Measurements from ENCODE around the gene CACNA2D4. TPM values are rescaled to one million over a fixed set of nuclear protein-coding genes. Genes with fewer than 3 reads are reported as not detected.

The CACNA2D4 gene
- polyA plus RNA-seq, 3 donors: 2.3 to 3.6 (median 2.5) TPM

DNA sequence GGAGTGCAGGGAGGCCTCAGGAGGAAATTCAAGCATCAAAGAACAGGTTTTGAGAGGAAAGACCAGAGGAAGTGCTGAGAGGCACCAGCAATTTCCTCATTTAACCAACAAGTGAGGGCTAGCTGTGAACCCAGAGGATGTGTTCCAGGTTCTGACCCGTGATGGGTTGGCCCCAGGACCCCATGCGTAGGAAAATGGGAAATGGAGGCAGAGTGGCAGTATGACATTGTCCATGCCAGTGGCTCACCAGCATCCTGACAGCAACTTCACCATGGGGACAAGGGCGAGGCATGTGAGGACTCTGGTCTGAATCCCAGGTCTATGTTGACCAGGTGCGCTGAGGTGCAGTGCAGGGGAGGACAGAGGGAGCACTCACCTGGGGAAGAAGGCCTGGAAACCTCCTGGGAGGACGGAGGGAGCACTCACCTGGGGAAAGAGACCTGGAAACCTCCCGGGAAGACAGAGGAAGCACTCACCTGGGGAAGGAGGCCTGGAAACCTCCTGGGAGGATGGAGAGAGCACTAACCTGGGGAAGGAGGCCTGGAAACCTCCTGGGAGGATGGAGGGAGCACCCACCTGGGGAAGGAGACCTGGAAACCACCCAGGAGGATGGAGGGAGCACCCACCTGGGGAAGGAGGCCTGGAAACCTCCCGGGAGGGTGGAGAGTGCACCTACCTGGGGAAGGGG lies 6.7 kb upstream of the CACNA2D4 start:
- no peak for DNase-seq (ENCODE audit: extremely low read depth in 1 of 11, low read depth in 9 of 11, low spot score in 4 of 11)

DNA sequence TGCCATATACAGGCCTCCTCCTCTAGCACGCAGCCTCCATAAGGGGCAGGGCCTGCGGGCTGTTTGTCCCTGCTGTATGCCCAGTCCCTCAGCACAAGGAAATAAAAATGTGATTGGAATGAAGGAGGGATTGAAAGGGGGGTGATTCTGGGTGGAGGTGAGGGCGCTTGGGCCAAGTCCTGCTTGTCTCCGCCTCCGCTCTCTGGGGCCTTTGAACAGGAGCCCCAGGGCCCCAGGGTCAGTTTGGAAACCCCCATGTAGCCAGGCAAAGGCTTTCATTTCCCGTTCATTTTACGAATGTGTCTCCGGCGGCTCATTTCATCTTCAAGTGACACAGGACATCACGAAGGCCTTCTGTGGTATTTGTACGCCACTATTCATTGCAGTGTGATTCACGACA lies 4.5 kb upstream of the CACNA2D4 start:
- DNase-seq (ENCODE audit: extremely low read depth in 1 of 11, low read depth in 9 of 11, low spot score in 4 of 11): no peak

DNA sequence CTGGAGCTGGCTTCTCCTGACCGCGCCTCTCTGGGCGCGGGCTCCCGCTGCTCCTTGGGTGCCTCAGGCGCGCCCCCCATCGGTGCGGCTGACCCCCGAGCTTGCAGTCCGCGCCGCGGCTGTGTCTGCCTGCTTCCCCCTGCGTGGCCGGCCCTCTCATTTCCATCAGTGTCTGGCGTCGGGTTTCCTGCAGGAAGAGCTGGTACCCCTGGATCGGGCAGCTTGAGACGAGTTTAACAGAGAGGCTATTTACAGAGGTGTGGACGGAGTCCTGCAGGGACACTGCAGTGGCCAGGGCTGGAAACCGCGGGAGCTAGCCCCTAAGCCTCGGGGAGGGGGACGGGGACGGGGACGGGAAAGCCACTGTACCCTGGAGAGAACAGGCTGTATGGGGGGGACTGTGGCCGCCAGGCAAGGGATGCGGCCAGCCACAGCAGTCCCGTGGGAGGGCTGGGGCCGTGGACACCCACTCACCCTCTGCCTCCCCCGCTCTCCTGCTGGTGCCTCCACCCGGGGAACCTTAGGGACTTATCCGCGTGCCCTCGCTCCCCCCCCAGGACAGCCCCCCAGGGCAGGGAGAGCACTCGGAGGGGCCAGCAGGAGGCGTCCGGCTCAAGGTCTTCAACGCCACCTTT lies 3.7 kb upstream of the CACNA2D4 start:
- no peak for DNase-seq (ENCODE audit: extremely low read depth in 1 of 11, low read depth in 9 of 11, low spot score in 4 of 11)

DNA sequence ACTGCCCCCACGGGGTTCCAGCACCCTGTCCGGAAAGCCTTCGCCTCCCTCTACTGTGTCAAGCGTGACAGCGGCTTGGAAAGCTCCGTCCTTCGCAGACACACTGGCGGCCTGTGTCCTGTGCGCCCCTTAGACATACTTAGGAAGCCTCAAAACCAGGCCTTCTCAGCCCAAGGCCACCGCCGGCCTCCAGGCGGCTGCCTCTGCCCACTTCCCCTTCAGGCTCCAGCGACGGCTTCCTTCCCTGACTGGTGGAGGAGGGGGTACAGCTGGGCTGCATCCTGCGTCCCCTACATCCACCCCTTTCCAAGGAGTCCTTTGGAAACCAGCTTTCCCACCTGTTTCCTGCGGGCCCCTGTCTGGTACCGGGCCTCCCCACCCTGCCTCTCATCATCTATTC lies 2.5 kb upstream of the CACNA2D4 start:
- DNase-seq (ENCODE audit: extremely low read depth in 1 of 11, low read depth in 9 of 11, low spot score in 4 of 11): no peak

GRCh38 chr12:1920436-1920835 lies 2.0 kb upstream of the CACNA2D4 start:
- DNase-seq (ENCODE audit: extremely low read depth in 1 of 11, low read depth in 9 of 11, low spot score in 4 of 11): no peak

- DNase-seq (ENCODE audit: extremely low read depth in 1 of 11, low read depth in 9 of 11, low spot score in 4 of 11): no peak
Measured at GRCh38 chr12:1919763-1920162, 1.3 kb upstream of the CACNA2D4 start.

- no peak for DNase-seq (ENCODE audit: extremely low read depth in 1 of 11, low read depth in 9 of 11, low spot score in 4 of 11)
Measured at GRCh38 chr12:1919284-1919683, 832 bp upstream of the CACNA2D4 start.

DNA sequence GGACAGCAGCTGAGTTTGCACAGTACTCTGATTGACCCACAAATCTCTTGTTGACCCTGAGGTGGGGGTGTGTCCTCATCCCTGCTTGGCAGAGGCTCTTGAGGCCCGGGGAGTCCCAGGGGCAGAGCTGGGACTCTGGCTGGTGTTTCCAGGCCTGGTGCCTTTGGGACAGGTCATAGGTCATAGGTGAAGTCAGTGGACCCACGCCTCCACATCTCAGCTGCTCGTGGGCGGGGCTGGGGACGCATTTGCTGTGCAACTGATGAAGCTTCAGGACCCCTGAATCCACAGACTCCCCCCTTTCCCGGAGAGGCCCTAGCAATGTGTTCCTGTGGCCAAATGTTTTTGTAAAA lies 408 bp upstream of the CACNA2D4 start:
- DNase-seq (ENCODE audit: extremely low read depth in 1 of 11, low read depth in 9 of 11, low spot score in 4 of 11): no peak

GRCh38 chr12:1917172-1918070 lies 1.0 kb downstream of the CACNA2D4 start:
- no peak for DNase-seq (ENCODE audit: extremely low read depth in 1 of 11, low read depth in 9 of 11, low spot score in 4 of 11)

DNA sequence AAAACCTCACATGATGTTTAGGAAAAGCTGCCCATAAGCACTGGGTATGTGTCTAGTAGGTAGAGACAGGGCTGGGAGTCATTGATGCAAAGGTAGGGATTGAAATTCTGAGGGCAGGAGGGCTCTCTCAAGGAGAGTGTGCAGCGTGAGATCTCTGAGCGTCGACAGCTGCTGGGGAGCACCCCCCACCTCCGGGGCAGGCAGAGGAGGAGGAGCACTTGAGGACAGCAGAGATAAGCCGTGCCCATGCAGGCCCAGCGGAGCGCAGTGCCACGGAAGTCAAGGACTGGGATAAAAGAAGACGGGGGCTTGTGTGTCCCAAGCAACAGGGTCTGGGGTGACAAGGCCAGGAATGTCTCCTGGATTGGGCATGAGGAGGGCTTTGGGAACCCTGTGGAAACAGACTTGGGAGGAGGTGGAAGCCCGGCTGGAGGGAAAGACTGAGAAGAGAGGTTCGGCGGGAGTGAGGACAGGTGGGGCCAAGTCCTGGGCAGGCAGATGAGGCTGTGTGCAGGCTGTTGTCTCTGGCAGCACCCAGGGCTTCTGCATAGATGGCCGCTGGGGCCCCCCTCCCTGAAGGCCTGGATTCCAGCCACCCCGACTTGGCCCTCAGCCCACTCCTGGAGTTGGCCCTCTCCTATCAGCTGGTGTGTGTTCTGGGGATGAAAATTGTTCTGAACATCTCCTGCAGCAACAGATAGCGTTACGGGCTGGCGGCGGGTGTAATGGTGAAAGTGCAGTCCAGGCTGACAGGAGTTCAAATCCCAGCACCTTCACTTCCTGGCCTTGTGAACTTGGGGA lies 1.9 kb downstream of the CACNA2D4 start:
- DNase-seq (ENCODE audit: extremely low read depth in 1 of 11, low read depth in 9 of 11, low spot score in 4 of 11): no peak

DNA sequence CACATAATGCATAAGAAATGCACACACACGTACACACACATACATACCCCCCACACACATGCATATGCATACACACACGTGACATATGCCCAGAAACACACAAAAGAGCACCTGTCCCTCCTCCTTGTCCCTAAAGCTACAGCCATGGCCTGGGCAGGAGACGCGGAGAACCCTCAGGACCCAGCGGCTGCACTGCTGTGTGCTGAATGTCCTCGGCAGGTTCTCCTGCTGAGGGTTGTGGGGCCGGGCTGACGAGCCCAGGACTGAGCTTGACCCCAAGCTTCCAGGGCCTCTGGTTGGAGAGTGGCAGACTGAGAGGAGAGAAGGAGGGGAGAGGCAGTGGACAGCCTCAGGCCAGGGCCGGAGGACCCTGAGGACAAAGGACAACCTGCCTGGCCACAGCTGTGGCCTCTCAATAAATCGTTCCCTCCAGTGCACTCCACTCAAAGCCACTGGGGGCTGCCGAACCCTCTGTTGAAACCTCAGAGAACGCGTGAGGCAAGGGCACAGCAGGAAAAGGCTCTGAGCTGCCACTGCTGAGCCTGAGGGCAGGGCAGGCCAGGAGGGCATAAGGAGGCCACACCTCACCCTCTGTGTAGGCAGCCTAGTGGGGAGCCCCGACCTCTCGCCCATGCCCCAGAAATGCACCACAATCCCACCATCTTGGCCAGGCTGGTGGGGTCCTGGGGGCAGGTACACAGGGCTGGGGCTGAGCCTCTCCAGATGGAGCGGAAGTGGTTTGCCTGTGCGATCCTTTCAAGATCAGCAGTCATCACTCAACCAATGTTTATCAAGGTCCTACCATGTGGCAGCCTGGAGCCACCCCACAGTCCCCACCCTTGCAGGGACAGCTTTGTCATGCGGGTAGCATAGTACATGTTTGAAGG lies 3.1 kb downstream of the CACNA2D4 start:
- no peak for DNase-seq (ENCODE audit: extremely low read depth in 1 of 11, low read depth in 9 of 11, low spot score in 4 of 11)

GRCh38 chr12:1914114-1914911 lies 4.1 kb downstream of the CACNA2D4 start:
- no peak for DNase-seq (ENCODE audit: extremely low read depth in 1 of 11, low read depth in 9 of 11, low spot score in 4 of 11)

DNA sequence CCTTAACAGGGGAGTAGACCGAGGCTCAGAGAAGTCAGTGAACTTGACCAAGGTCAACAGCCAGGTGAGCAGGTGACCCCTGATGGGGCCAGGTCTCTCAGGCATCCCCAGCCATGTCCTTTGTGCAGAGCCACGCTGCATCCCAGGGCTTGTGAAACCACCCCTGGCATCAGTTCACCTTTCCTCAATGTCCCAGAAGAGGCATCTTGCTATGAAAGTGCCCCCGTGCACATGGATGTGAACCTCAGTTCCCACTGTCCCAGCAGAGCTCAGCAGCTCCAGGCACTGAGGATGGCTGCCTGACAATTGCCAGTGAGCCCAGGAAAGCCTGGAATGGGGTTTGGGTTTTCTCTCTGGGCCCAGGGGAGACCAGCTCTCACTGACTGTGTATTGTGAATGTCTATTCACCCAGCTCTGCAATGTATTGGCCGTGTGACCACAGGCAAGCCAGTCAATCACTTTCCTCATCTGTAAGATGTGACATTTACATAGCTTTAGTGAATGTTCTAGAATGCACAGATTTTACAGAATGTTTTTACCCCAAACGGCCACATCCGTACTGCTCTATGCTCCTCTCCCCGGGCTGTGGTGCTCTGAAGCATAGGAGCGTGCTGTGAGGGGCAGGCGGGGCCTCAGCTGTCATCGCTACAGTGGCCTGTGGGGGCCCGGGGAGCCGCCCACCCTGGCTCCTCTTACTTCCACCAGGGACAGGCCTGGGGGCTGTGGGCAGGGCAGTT lies 4.9 kb downstream of the CACNA2D4 start:
- DNase-seq (ENCODE audit: extremely low read depth in 1 of 11, low read depth in 9 of 11, low spot score in 4 of 11): no peak

- DNase-seq (ENCODE audit: extremely low read depth in 1 of 11, low read depth in 9 of 11, low spot score in 4 of 11): no peak
Measured at GRCh38 chr12:1912580-1913376, 5.7 kb downstream of the CACNA2D4 start.

GRCh38 chr12:1911598-1912575 lies 6.6 kb downstream of the CACNA2D4 start:
- no peak for DNase-seq (ENCODE audit: extremely low read depth in 1 of 11, low read depth in 9 of 11, low spot score in 4 of 11)

All from renal cortex interstitium (tissue), 11 donors.